H1 (cell line): ENCODE measurements around the gene JPH3. TPM values are rescaled to one million over a fixed set of nuclear protein-coding genes. Genes with fewer than 3 reads are reported as not detected.

Source experiments
- CTCF ChIA-PET: fragments of 300-600 bp; sonication (Branson Sonifier 250); formaldehyde crosslinking; loops from one replicate; lab custom pipeline; 2021; ENCODE audit not compliant: partially characterized antibody; lab: Charles Lee
- POLR2A ChIA-PET: fragments of 300-600 bp; sonication (Branson Sonifier 250); formaldehyde crosslinking; loops from one replicate; lab custom pipeline; 2021; ENCODE audit warnings: inconsistent platforms; ENCODE audit not compliant: partially characterized antibody; lab: Charles Lee
- DNase-seq, 2 experiments: peaks; one replicate each; pipeline versions ENCODE4 v3.0.0 to v3.0.0-alpha.2; 2010 to 2022; ENCODE audit warnings: low spot score in 2 of 2, low read depth in 1 of 2, mixed read lengths in 1 of 2
- FAIRE-seq: peaks from 2 replicates; lab custom pipeline; 2011; peaks lifted over from hg19 to GRCh38; lab: Jason Lieb, UNC
- H2AFZ ChIP-seq: 2 replicates; pipeline ENCODE4 v1.8.1; 2012; ENCODE audit warnings: low read length, inconsistent platforms
- H2AK5ac ChIP-seq: 2 replicates; pipeline ENCODE4 v1.6.1; 2013; ENCODE audit warnings: low read depth, low read length
- H2BK120ac ChIP-seq: replicated peaks from 2 replicates; pipeline ENCODE3; 2013; ENCODE audit warnings: low read depth, low read length, inconsistent platforms
- H2BK12ac ChIP-seq: 2 replicates; pipeline ENCODE4 v1.6.1; 2013; ENCODE audit warnings: low read depth, low read length
- H2BK15ac ChIP-seq: 2 replicates; pipeline ENCODE4 v1.6.1; 2013; ENCODE audit warnings: low read length
- H2BK20ac ChIP-seq: 2 replicates; pipeline ENCODE4 v1.6.1; 2013; ENCODE audit warnings: low read length
- H2BK5ac ChIP-seq: 2 replicates; pipeline ENCODE4 v1.6.1; 2013; ENCODE audit warnings: low read depth, low read length
- H3K14ac ChIP-seq: 2 replicates; pipeline ENCODE4 v1.6.1; 2013; ENCODE audit warnings: inconsistent platforms; ENCODE audit not compliant: insufficient read length
- H3K18ac ChIP-seq: 2 replicates; pipeline ENCODE4 v1.6.1; 2013; ENCODE audit warnings: low read length; ENCODE audit errors: extremely low read depth
- H3K23ac ChIP-seq: 2 replicates; pipeline ENCODE4 v1.6.1; 2013; ENCODE audit warnings: inconsistent platforms; ENCODE audit not compliant: insufficient read length
- H3K23me2 ChIP-seq: 2 replicates; pipeline ENCODE4 v1.6.1; 2013; ENCODE audit warnings: low read depth, low read length
- H3K27ac ChIP-seq: 2 replicates; pipeline ENCODE4 v1.6.1; 2011; ENCODE audit warnings: low read depth, low read length, inconsistent platforms
- H3K27me3 ChIP-seq, 4 experiments: replicated peaks in 1 of 4; 1 replicate in 1 of 4; 2 replicates in 3 of 4; pipeline versions ENCODE4 v1.6.1 to v1.8.1; 2011 to 2013; ENCODE audit warnings: low read length in 3 of 4, mild to moderate bottlenecking in 3 of 4, inconsistent platforms in 2 of 4, mixed read lengths in 2 of 4, moderate library complexity in 1 of 4; ENCODE audit not compliant: control insufficient read depth in 3 of 4, insufficient read depth in 3 of 4; ENCODE audit errors: extremely low read depth in 1 of 4
- H3K36me3 ChIP-seq, 4 experiments: 2 replicates each; pipeline versions ENCODE4 v1.6.1 to v1.8.1; 2011 to 2013; ENCODE audit warnings: mild to moderate bottlenecking in 4 of 4, low read length in 3 of 4, moderate library complexity in 2 of 4, control low read depth in 1 of 4, inconsistent platforms in 1 of 4; ENCODE audit not compliant: insufficient read depth in 4 of 4, control insufficient read depth in 2 of 4
- H3K4ac ChIP-seq: replicated peaks from 2 replicates; pipeline ENCODE3; 2013; ENCODE audit warnings: low read length, low read depth, mixed read lengths, inconsistent platforms; ENCODE audit not compliant: insufficient read length
- H3K4me1 ChIP-seq, 4 experiments: replicated peaks in 1 of 4; 1 replicate in 1 of 4; 2 replicates in 3 of 4; pipeline versions ENCODE4 v1.6.1 to v1.8.1; 2011 to 2013; ENCODE audit warnings: low read length in 3 of 4, inconsistent platforms in 2 of 4, mixed read lengths in 1 of 4; ENCODE audit not compliant: insufficient read depth in 4 of 4, control insufficient read depth in 3 of 4
- H3K4me2 ChIP-seq, 2 experiments: 2 replicates each; pipeline versions ENCODE4 v1.6.1 to v1.8.1; 2011 to 2013; ENCODE audit warnings: low read depth in 2 of 2, low read length in 2 of 2, control low read depth in 1 of 2, inconsistent platforms in 1 of 2, mild to moderate bottlenecking in 1 of 2; ENCODE audit not compliant: insufficient read depth in 1 of 2
- H3K4me3 ChIP-seq, 4 experiments: fragments of 200-600, 300-600 bp in 1 of 4; sonication (generic), shearing (Covaris generic), sonication (Bioruptor Twin) in 1 of 4; 2 replicates each; pipeline versions ENCODE4 v1.5.1 to v1.8.1; 2011 to 2016; ENCODE audit warnings: low read length in 4 of 4, low read depth in 3 of 4, control low read depth in 2 of 4, inconsistent platforms in 2 of 4, mild to moderate bottlenecking in 2 of 4, mixed read lengths in 1 of 4, moderate library complexity in 1 of 4; ENCODE audit not compliant: insufficient read depth in 2 of 4; ENCODE audit errors: extremely low read depth in 1 of 4
- H3K56ac ChIP-seq: replicated peaks from 2 replicates; pipeline ENCODE3; 2013; ENCODE audit warnings: low read depth, mild to moderate bottlenecking, mixed read lengths, low read length, inconsistent platforms; ENCODE audit not compliant: insufficient read length
- H3K79me1 ChIP-seq: 2 replicates; pipeline ENCODE4 v1.6.1; 2013; ENCODE audit warnings: low read depth, low read length, control low read depth
- H3K79me2 ChIP-seq, 2 experiments: 2 replicates each; pipeline versions ENCODE4 v1.6.1 to v1.8.1; 2012 to 2013; ENCODE audit warnings: low read length in 2 of 2, mild to moderate bottlenecking in 2 of 2, inconsistent platforms in 1 of 2; ENCODE audit not compliant: insufficient read depth in 2 of 2, control insufficient read depth in 1 of 2
- H3K9ac ChIP-seq, 4 experiments: replicated peaks in 1 of 4; 1 replicate in 1 of 4; 2 replicates in 3 of 4; pipeline versions ENCODE4 v1.6.1 to v1.8.1; 2011 to 2013; ENCODE audit warnings: low read depth in 3 of 4, low read length in 3 of 4, control low read depth in 2 of 4, mild to moderate bottlenecking in 2 of 4, moderate library complexity in 2 of 4, inconsistent platforms in 1 of 4; ENCODE audit errors: extremely low read depth in 1 of 4
- H3K9me3 ChIP-seq, 2 experiments: 2 replicates each; pipeline versions ENCODE4 v1.6.1 to v1.8.1; 2012 to 2013; ENCODE audit warnings: mild to moderate bottlenecking in 2 of 2, moderate library complexity in 2 of 2, control low read depth in 1 of 2, inconsistent platforms in 1 of 2, low read depth in 1 of 2, low read length in 1 of 2, mixed read lengths in 1 of 2; ENCODE audit not compliant: insufficient read depth in 2 of 2
- H4K20me1 ChIP-seq, 2 experiments: replicated peaks in 1 of 2; 2 replicates each; pipeline versions ENCODE3 to v1.8.1; 2011 to 2013; ENCODE audit warnings: inconsistent platforms in 2 of 2, low read length in 2 of 2, mild to moderate bottlenecking in 1 of 2; ENCODE audit not compliant: insufficient read depth in 2 of 2, control insufficient read depth in 1 of 2
- H4K5ac ChIP-seq: 2 replicates; pipeline ENCODE4 v1.6.1; 2013; ENCODE audit warnings: low read length, low read depth, mixed read lengths, inconsistent platforms; ENCODE audit not compliant: insufficient read length
- H4K8ac ChIP-seq: 2 replicates; pipeline ENCODE4 v1.8.0; 2013; ENCODE audit warnings: mild to moderate bottlenecking, moderate library complexity, low read length, inconsistent platforms; ENCODE audit not compliant: insufficient read depth; ENCODE audit errors: extremely low read depth
- H4K91ac ChIP-seq: replicated peaks from 2 replicates; pipeline ENCODE3; 2013; ENCODE audit warnings: low read length, mixed read lengths, inconsistent platforms; ENCODE audit not compliant: insufficient read length
- CBX8 ChIP-seq: fragments of 300-800, 300-1000 bp; sonication (generic); IDR thresholded peaks from 2 replicates; pipeline ENCODE4 v1.7.1; 2016; ENCODE audit warnings: low read depth, low read length, borderline replicate concordance
- JUN ChIP-seq: IDR thresholded peaks from 2 replicates; pipeline ENCODE4 v1.6.1; 2011; ENCODE audit warnings: low read depth, mild to moderate bottlenecking, improper control_type of control experiment, low read length
- WGBS, 2 experiments: shearing (Covaris generic) in 1 of 2; methylation state at CpG; one replicate each; pipeline versions ENCODE4 v1.1.6 to v1.1.7; 2013 to 2015; ENCODE audit warnings: low lambda C conversion rate in 2 of 2, mixed read lengths in 2 of 2, inconsistent platforms in 1 of 2, low coverage in 1 of 2, missing lambda C conversion rate in 1 of 2; ENCODE audit not compliant: insufficient replicate concordance in 2 of 2, insufficient coverage in 1 of 2, insufficient read length in 1 of 2; ENCODE audit errors: extremely low coverage in 1 of 2, missing lambda C conversion rate in 1 of 2; 5-methylcytosine and 5-hydroxymethylcytosine counted together
- polyA plus RNA-seq, 7 experiments: library from polyadenylated mRNA; depleted of rRNA in 3 of 7; stranded (reverse) in 5 of 7; unstranded in 2 of 7; fragments of >200 nt in 5 of 7; fragments of 200-250 nt in 2 of 7; gene quantifications; 1 replicate in 5 of 7; 2 replicates in 1 of 7; 4 replicates in 1 of 7; pipeline versions ENCODE4 v1.2.1 to v1.2.3, GENCODE V29; 2011 to 2013; ENCODE audit warnings: missing spikeins in 2 of 7, mixed read lengths in 2 of 7
- total RNA-seq: library from RNA; stranded (reverse); fragmentation: NEBNext Ultra II Directional; extraction: Animal tissue kit (Norgen Biotek cat#: 25700); gene quantifications from 2 replicates; pipeline ENCODE4 v1.2.1, GENCODE V29; 2021
- TF ChIP-seq, protein P1 (sequence below): IDR thresholded peaks from 2 replicates; pipeline ENCODE4 v1.6.1; 2011; ENCODE audit warnings: low read length, improper control_type of control experiment

JPH3 gene
- total and polyA plus RNA-seq, 2 of the 8 experiments (the other 6 are each of a cell fraction or from before 2014, with no cell fraction given): 10.3 to 28.3 TPM

DNA sequence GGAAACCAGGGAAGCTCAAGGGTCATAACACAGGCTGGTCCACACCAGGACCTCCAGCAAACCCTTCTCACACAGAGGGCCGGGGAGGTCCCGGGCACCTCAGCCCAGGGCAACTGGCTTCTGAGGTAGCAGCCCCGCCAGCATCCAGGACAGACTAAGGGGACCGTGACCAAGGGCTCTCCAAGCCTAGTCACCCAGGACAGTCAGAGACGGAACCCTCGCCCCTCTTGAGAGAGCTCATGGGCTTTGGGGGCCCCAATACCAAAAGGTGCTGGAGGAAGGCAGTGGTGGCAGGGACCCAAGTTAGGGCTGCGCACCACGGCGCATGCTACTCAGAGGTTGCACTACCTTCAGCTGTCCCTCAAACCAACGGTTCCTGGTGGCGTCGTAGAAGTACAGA lies 108.6 kb downstream of the JPH3 start:
- H4K91ac ChIP-seq: no peak overlapping the region
- TF ChIP-seq, protein P1, sequence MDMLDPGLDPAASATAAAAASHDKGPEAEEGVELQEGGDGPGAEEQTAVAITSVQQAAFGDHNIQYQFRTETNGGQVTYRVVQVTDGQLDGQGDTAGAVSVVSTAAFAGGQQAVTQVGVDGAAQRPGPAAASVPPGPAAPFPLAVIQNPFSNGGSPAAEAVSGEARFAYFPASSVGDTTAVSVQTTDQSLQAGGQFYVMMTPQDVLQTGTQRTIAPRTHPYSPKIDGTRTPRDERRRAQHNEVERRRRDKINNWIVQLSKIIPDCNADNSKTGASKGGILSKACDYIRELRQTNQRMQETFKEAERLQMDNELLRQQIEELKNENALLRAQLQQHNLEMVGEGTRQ: no peak
- TF ChIP-seq JUN (no peak), CBX8 (no peak)
- DNase-seq (no peak), FAIRE-seq (no peak)
- no peak overlapping the region for H3K14ac ChIP-seq
- no peak overlapping the region for H3K18ac ChIP-seq
- peaks cover 0 to 3% (median 0%) of the 10 kb centered on the region in 4 experiments; a peak in 1 of 7 replicates for H3K4me1 ChIP-seq
- no peaks in the 10 kb centered on the region for H3K9me3 ChIP-seq
- ChIA-PET POLR2A (interaction anchor here (1.0 to 1.9 kb wide), 4 partner anchors 11 to 51 kb away, joined by 3 to 5 read pairs (median 4); no protein-coding TSS in a partner anchor), CTCF (interaction anchor here (1.4 to 2.1 kb wide), 2 partner anchors 55 to 75 kb away, joined by 6 read pairs; partner anchors contain the start of gene KLHDC4)
- H3K4me3 ChIP-seq: no peak overlapping the region
- H3K23me2 ChIP-seq: no peaks in the 10 kb centered on the region
- no peak overlapping the region for H2BK20ac ChIP-seq
- no peak overlapping the region for H3K23ac ChIP-seq
- no peak overlapping the region for H3K27ac ChIP-seq
- H3K79me2 ChIP-seq: no peaks in the 10 kb centered on the region
- H4K8ac ChIP-seq: no peak overlapping the region
- H2AFZ ChIP-seq: no peak overlapping the region
- H3K9ac ChIP-seq: no peak overlapping the region
- H4K5ac ChIP-seq: no peak overlapping the region
- H3K56ac ChIP-seq: no peak overlapping the region
- no peak overlapping the region for H2AK5ac ChIP-seq
- H3K27me3 ChIP-seq: no peaks in the 10 kb centered on the region
- peaks cover 4 to 12% of the 10 kb centered on the region in 2 experiments for H4K20me1 ChIP-seq
- no peak overlapping the region for H2BK5ac ChIP-seq
- H2BK120ac ChIP-seq: no peak overlapping the region
- H3K36me3 ChIP-seq: peaks cover 8 to 30% (median 22%) of the 10 kb centered on the region in 4 experiments; a peak in 7 of 8 replicates
- H3K4me2 ChIP-seq: no peak overlapping the region
- H2BK12ac ChIP-seq: no peak overlapping the region
- 0 out of 2 replicates have a peak, but pooled peaks cover 4% of the 10 kb centered on the region for H3K79me1 ChIP-seq
- WGBS, 2 experiments: 93% methylated on average over 12 of the region's 12 CpGs; no CpG with 5 or more reads in 1 of the 2 experiments
- H3K4ac ChIP-seq: no peak overlapping the region
- no peak overlapping the region for H2BK15ac ChIP-seq
